Measurements from ENCODE around the gene PRX. TPM values are rescaled to one million over a fixed set of nuclear protein-coding genes. Genes with fewer than 3 reads are reported as not detected.

PRX gene
- polyA plus RNA-seq, 3 donors, result 0.13 to 0.76 TPM; not detected in 1

DNA sequence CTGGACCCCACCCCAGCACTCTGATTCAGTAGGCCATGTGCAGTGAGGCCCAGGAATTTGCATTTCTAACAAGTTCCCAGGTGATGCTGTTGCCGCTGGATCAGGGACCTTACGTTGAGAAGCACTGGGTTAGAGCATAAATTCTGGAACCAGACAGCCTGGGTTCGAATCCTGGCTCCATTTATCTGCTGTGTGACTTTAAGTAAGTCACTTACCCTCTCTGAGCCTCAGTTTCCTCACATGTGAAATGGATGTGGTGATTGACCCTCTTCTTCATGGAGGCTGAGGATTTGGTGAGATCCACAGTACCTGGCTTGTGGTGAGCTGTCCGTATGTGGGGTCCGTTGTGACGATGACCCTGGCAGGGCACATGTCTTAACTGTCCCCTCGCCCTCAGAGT lies 39.1 kb downstream of the PRX start:
- Histone ChIP-seq H3K36me3 (replicated peaks in 1 of 2; ENCODE audit: control insufficient read depth in 1 of 2, insufficient read depth in 2 of 2, low read length in 2 of 2) (peaks cover 62 to 90% of the 10 kb centered on the region in 2 donors), H3K9ac (ENCODE audit: insufficient read depth, low read length, poor library complexity, severe bottlenecking) (no peak overlapping the region), H3K4me3 (replicated peaks in 1 of 3; ENCODE audit: low read depth in 2 of 3, low read length in 3 of 3) (no peak overlapping the region), H3K27ac (ENCODE audit: low read depth in 1 of 2, low read length in 2 of 2) (no peak overlapping the region), H3K4me2 (replicated peaks; ENCODE audit: extremely low read depth, low read length, poor library complexity, severe bottlenecking) (no peak overlapping the region), H3K79me2 (ENCODE audit: insufficient read depth, low read length) (no peaks in the 10 kb centered on the region), H3K4me1 (ENCODE audit: control insufficient read depth in 1 of 2, insufficient read depth in 2 of 2, low read length in 2 of 2) (peaks cover 10 to 20% of the 10 kb centered on the region in 2 donors), H3K27me3 (ENCODE audit: control insufficient read depth in 2 of 2, insufficient read depth in 2 of 2, low read length in 2 of 2) (no peaks in the 10 kb centered on the region), H2AFZ (ENCODE audit: insufficient read depth, low read depth, low read length, poor library complexity, severe bottlenecking) (no peak overlapping the region), H4K20me1 (ENCODE audit: insufficient read depth, low read length) (peaks cover 4% of the 10 kb centered on the region), H3K9me3 (replicated peaks in 1 of 2; ENCODE audit: control insufficient read depth in 1 of 2, insufficient read depth in 1 of 2, low read length in 2 of 2) (no peaks in the 10 kb centered on the region)
- H3K27me3 Mint-ChIP-seq (ENCODE audit: low read depth in 3 of 3), result peaks cover 0 to 1% (median 0%) of the 10 kb centered on the region in 3 donors
- WGBS (ENCODE audit: insufficient coverage), result 96% methylated on average over 5 of the region's 7 CpGs
- no peak overlapping the region for H3K4me3 Mint-ChIP-seq
- no peak for DNase-seq
- peaks cover 22% of the 10 kb centered on the region for H3K4me1 Mint-ChIP-seq
- no peak for TF ChIP-seq CTCF (IDR thresholded peaks at IDR 0.05)
- intact Hi-C loops (cut with micrococcal nuclease), result no loop called here
- peak overlapping the region in 1 of 7 donors; percentile 72 for H3K27ac Mint-ChIP-seq
- no peaks in the 10 kb centered on the region for H3K9me3 Mint-ChIP-seq
- peaks cover 69 to 95% of the 10 kb centered on the region in 2 donors for H3K36me3 Mint-ChIP-seq

GRCh38 chr19:40371802-40372122 lies 41.4 kb downstream of the PRX start:
- H3K27me3 Mint-ChIP-seq (ENCODE audit: low read depth in 3 of 3), result peaks cover 0 to 1% (median 0%) of the 10 kb centered on the region in 3 donors
- Histone ChIP-seq H3K79me2 (ENCODE audit: insufficient read depth, low read length) (no peaks in the 10 kb centered on the region), H4K20me1 (ENCODE audit: insufficient read depth, low read length) (peaks cover 11% of the 10 kb centered on the region), H3K9me3 (replicated peaks in 1 of 2; ENCODE audit: control insufficient read depth in 1 of 2, insufficient read depth in 1 of 2, low read length in 2 of 2) (no peaks in the 10 kb centered on the region), H3K4me2 (replicated peaks; ENCODE audit: extremely low read depth, low read length, poor library complexity, severe bottlenecking) (no peak overlapping the region), H3K27me3 (ENCODE audit: control insufficient read depth in 2 of 2, insufficient read depth in 2 of 2, low read length in 2 of 2) (no peaks in the 10 kb centered on the region), H3K9ac (ENCODE audit: insufficient read depth, low read length, poor library complexity, severe bottlenecking) (no peak overlapping the region), H3K4me1 (ENCODE audit: control insufficient read depth in 1 of 2, insufficient read depth in 2 of 2, low read length in 2 of 2) (peaks cover 11 to 25% of the 10 kb centered on the region in 2 donors), H3K36me3 (replicated peaks in 1 of 2; ENCODE audit: control insufficient read depth in 1 of 2, insufficient read depth in 2 of 2, low read length in 2 of 2) (peaks cover 63 to 88% of the 10 kb centered on the region in 2 donors), H3K27ac (ENCODE audit: low read depth in 1 of 2, low read length in 2 of 2) (peak overlapping the region in 1 of 2 donors; percentile 13), H2AFZ (ENCODE audit: insufficient read depth, low read depth, low read length, poor library complexity, severe bottlenecking) (no peak overlapping the region), H3K4me3 (replicated peaks in 1 of 3; ENCODE audit: low read depth in 2 of 3, low read length in 3 of 3) (no peak overlapping the region)
- peaks cover 25% of the 10 kb centered on the region for H3K4me1 Mint-ChIP-seq
- intact Hi-C loops (cut with micrococcal nuclease), result no loop called here
- no peak for TF ChIP-seq CTCF (IDR thresholded peaks at IDR 0.05)
- WGBS (ENCODE audit: insufficient coverage), result 100% methylated on average over 2 of the region's 5 CpGs
- peaks cover 74 to 96% of the 10 kb centered on the region in 2 donors for H3K36me3 Mint-ChIP-seq
- no peak for DNase-seq
- peak overlapping the region in 1 of 7 donors; percentile 2 for H3K27ac Mint-ChIP-seq
- H3K4me3 Mint-ChIP-seq, result no peak overlapping the region
- H3K9me3 Mint-ChIP-seq, result no peaks in the 10 kb centered on the region
